HG02763 (cell line): ENCODE measurements around the gene FGFR2.

ENCODE experiments used
- ATAC-seq: cut with Tn5 transposase; IDR thresholded peaks from one replicate; pipeline ENCODE4 v1.9.1; 2021; ENCODE audit warnings: mild to moderate bottlenecking, moderate library complexity; ENCODE audit not compliant: unreplicated experiment

The FGFR2 gene

GRCh38 chr10:121611393-121612159 lies 13.3 kb upstream of the FGFR2 start:
- no peak for ATAC-seq

GRCh38 chr10:121610798-121611323 lies 12.6 kb upstream of the FGFR2 start:
- no peak for ATAC-seq

GRCh38 chr10:121609426-121610380 lies 11.5 kb upstream of the FGFR2 start:
- ATAC-seq, result no peak

- ATAC-seq, result no peak
Measured at GRCh38 chr10:121608469-121609190, 10.4 kb upstream of the FGFR2 start.

- ATAC-seq, result no peak
Measured at GRCh38 chr10:121607310-121608055, 9.2 kb upstream of the FGFR2 start.

- ATAC-seq, result no peak
Measured at GRCh38 chr10:121605708-121606107, 7.5 kb upstream of the FGFR2 start.

- ATAC-seq, result no peak
Measured at GRCh38 chr10:121601458-121601857, 3.2 kb upstream of the FGFR2 start.

- no peak for ATAC-seq
Measured at GRCh38 chr10:121600611-121601010, 2.4 kb upstream of the FGFR2 start.

- no peak for ATAC-seq
Measured at GRCh38 chr10:121599947-121600346, 1.7 kb upstream of the FGFR2 start.

GRCh38 chr10:121597504-121598262 lies 561 bp downstream of the FGFR2 start:
- no peak for ATAC-seq

- ATAC-seq, result no peak
Measured at GRCh38 chr10:121596689-121597503, 1.3 kb downstream of the FGFR2 start.

GRCh38 chr10:121595806-121596688 lies 2.2 kb downstream of the FGFR2 start:
- ATAC-seq, result no peak

- ATAC-seq, result no peak
Measured at GRCh38 chr10:121595351-121595805, 2.9 kb downstream of the FGFR2 start.

- ATAC-seq, result no peak
Measured at GRCh38 chr10:121594623-121595350, 3.5 kb downstream of the FGFR2 start.

GRCh38 chr10:121594076-121594475 lies 4.2 kb downstream of the FGFR2 start:
- ATAC-seq, result no peak

- no peak for ATAC-seq
Measured at GRCh38 chr10:121593281-121594075, 4.8 kb downstream of the FGFR2 start.
